H1 (cell line): ENCODE results near the gene PLA2G4F.

Source experiments
- ATF3 ChIP-seq: IDR thresholded peaks from 2 replicates; pipeline ENCODE4 v1.6.1; 2011; ENCODE audit warnings: low read depth, mild to moderate bottlenecking, low read length; ENCODE audit not compliant: insufficient read depth
- CEBPB ChIP-seq: IDR thresholded peaks from 2 replicates; pipeline ENCODE4 v1.6.1; 2012; ENCODE audit warnings: low read depth, low read length
- CREB1 ChIP-seq: IDR thresholded peaks from 2 replicates; pipeline ENCODE4 v1.6.1; 2012; ENCODE audit warnings: inconsistent platforms
- CTBP2 ChIP-seq: IDR thresholded peaks from 2 replicates; pipeline ENCODE4 v1.7.0; 2011; ENCODE audit warnings: borderline replicate concordance, mild to moderate bottlenecking, moderate library complexity, mixed read lengths, low read length; ENCODE audit not compliant: insufficient read depth, insufficient read length
- EZH2 ChIP-seq: fragments of 200-600 bp; sonication (generic); IDR thresholded peaks from 2 replicates; pipeline ENCODE4 v1.7.1; 2012; ENCODE audit warnings: low read depth, mild to moderate bottlenecking, moderate library complexity, low read length, inconsistent platforms; ENCODE audit not compliant: severe bottlenecking
- GABPA ChIP-seq: IDR thresholded peaks from 2 replicates; pipeline ENCODE4 v1.6.1; 2011; ENCODE audit warnings: mild to moderate bottlenecking, low read length, moderate library complexity, borderline replicate concordance; ENCODE audit not compliant: insufficient read depth
- KDM5A ChIP-seq: fragments of 200-600 bp; IDR thresholded peaks from 2 replicates; pipeline ENCODE4 v1.7.1; 2012; ENCODE audit warnings: mild to moderate bottlenecking, low read length, inconsistent platforms, mixed read lengths
- MAFK ChIP-seq: IDR thresholded peaks from 2 replicates; pipeline ENCODE4 v1.6.1; 2012; ENCODE audit warnings: low read depth, mild to moderate bottlenecking, improper control_type of control experiment, low read length
- POLR2A ChIP-seq, 2 experiments: IDR thresholded peaks; 1 replicate in 1 of 2; 2 replicates in 1 of 2; pipeline ENCODE4 v1.6.1; 2011; ENCODE audit warnings: low read depth in 2 of 2, low read length in 2 of 2, mild to moderate bottlenecking in 2 of 2; ENCODE audit errors: control extremely low read depth in 1 of 2
- POLR2AphosphoS5 ChIP-seq: IDR thresholded peaks from 2 replicates; pipeline ENCODE4 v1.6.1; 2011; ENCODE audit warnings: low read depth, low read length
- TAF1 ChIP-seq: IDR thresholded peaks from 2 replicates; pipeline ENCODE4 v1.6.1; 2011; ENCODE audit warnings: mild to moderate bottlenecking, low read depth, low read length
- ZNF274 ChIP-seq: IDR thresholded peaks from 2 replicates; pipeline ENCODE4 v1.7.0; 2012; ENCODE audit warnings: low read length, borderline replicate concordance; ENCODE audit errors: extremely low read depth

DNA sequence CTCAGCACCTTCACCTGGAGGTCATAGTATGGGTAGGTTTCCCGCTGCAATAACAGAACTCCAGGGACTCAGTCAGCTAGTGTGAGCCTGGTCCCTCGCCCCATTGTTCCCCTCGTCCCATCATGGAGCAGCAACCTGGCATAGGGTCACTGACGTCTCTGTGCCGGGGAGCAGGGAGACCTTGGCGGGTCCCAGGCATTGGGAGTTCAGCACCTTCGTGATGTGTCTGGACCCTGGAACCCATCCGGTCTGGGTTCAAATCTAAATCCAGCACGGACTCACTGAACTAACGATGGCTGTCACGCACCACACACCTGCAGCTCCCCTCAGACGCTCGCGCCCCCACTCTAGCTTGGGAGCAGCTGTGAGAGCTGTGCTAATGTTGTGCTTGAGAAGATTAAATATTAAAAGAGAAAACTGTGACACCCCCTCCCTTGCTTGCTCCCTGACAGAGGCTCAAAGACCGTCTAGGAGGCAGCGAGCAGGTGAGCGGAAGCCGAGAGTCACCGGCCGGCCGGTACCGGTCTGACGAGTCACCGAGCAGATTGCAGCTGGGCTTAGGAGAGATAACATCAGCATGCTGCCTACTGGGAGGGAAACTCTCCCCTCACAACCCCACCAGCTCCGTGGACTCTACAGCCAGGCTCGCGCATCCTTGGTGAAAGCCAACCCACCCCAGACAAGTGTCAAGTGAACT is 742 bp downstream of the PLA2G4F start:
- TF ChIP-seq POLR2A (IDR thresholded peaks at IDR 0.05; ENCODE audit: control extremely low read depth in 1 of 2, low read depth in 2 of 2, low read length in 2 of 2) (no peak), CEBPB (no peak), EZH2 (no peak), ATF3 (no peak), POLR2AphosphoS5 (no peak), ZNF274 (no peak), MAFK (no peak), KDM5A (no peak), TAF1 (no peak), CTBP2 (no peak), CREB1 (no peak), GABPA (no peak)
